ENCODE results near the gene PTGR1.
"Not testable (repeated sequence)": the region's sequence is repeated elsewhere in the genome, so short reads cannot be mapped to it uniquely, and the experiment has no call there.

The PTGR1 gene

DNA sequence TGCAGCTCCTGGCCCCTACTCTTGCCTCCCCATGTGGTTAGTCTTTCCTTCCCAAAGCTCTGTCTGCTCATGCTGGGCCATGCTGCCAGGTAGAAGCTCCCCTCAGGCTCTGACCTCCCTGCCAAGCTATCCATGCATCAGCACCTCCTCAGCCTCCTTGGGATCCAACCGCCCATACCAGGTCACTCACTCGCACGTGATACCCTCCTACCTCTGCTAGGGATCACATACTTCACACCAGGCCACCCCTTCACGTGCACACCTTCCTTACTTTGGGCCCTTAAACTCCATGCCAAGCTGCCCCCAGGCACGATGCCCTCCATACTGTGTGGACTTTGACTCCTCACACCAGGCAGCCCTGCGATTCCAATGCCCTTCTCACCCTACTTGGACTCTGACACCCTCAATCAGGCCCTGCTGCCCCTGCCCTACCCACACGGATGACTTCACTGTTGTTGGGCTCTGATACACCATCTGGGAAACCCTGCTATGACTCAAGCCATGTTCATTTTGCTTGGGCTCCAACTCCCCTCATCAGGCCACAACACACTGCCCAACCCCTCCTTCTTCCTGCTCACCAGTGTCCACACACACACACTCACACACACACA, 40.3 kb downstream of the PTGR1 start:
- Mint-ChIP-seq H3K9me3 (peaks cover 45% of the 10 kb centered on the region), H3K4me3 (no peak overlapping the region), H3K4me1 (no peaks in the 10 kb centered on the region), H3K27me3 (ENCODE audit: low read depth) (no peaks in the 10 kb centered on the region), H3K27ac (no peak overlapping the region), H3K36me3 (ENCODE audit: low read depth) (peaks cover 78% of the 10 kb centered on the region)
- TF ChIP-seq, protein P1, sequence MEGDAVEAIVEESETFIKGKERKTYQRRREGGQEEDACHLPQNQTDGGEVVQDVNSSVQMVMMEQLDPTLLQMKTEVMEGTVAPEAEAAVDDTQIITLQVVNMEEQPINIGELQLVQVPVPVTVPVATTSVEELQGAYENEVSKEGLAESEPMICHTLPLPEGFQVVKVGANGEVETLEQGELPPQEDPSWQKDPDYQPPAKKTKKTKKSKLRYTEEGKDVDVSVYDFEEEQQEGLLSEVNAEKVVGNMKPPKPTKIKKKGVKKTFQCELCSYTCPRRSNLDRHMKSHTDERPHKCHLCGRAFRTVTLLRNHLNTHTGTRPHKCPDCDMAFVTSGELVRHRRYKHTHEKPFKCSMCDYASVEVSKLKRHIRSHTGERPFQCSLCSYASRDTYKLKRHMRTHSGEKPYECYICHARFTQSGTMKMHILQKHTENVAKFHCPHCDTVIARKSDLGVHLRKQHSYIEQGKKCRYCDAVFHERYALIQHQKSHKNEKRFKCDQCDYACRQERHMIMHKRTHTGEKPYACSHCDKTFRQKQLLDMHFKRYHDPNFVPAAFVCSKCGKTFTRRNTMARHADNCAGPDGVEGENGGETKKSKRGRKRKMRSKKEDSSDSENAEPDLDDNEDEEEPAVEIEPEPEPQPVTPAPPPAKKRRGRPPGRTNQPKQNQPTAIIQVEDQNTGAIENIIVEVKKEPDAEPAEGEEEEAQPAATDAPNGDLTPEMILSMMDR (IDR thresholded peaks at IDR 0.05; ENCODE audit: unreplicated experiment in 3 of 3), result no peak

DNA sequence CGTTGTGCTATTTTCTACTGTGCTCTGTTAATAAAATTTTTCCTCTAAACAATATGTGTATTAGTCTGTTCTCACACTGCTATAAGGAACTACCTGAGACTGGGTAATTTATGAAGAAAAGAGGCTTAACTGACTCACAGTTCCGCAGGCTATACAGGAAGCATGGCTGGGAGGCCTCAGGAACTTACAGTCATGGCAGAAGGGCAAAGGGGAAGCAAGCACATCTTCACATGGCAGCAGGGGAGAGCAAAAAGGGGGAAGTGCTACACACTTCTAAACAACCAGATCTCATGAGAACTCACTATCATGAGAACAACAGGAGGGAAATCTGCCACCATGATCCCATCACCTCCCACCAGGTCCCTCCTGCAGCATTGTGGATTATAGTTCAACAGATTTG, 44.0 kb downstream of the PTGR1 start:
- not testable (repeated sequence) for H3K4me1 Mint-ChIP-seq; H3K4me3 Mint-ChIP-seq; H3K27me3 Mint-ChIP-seq (ENCODE audit: low read depth); H3K27ac Mint-ChIP-seq
- peaks cover 81% of the 10 kb centered on the region for H3K36me3 Mint-ChIP-seq (ENCODE audit: low read depth)
- peaks cover 59% of the 10 kb centered on the region for H3K9me3 Mint-ChIP-seq

DNA sequence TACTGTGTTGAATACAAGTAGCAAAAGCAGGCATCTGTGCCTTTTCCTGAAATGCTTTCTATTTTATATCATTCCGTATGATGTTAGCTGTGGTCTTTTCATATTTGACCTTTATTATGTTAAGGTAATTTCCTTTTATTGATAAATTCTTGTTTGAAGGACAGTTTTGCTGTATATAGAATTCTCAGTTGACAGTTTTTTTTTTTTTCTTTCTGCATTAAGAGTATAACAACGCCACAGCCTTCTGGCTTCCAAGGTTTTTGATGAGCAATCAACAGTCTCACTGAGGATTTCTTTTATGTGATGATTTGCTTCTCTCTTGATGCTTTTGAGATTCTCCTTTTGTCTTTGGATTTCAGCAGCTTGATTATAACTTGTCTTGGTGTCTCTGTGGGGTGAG, 50.8 kb downstream of the PTGR1 start:
- Mint-ChIP-seq H3K27ac (no peak overlapping the region), H3K4me3 (no peak overlapping the region), H3K9me3 (peaks cover 69% of the 10 kb centered on the region), H3K27me3 (ENCODE audit: low read depth) (no peaks in the 10 kb centered on the region), H3K4me1 (no peaks in the 10 kb centered on the region), H3K36me3 (ENCODE audit: low read depth) (peaks cover 92% of the 10 kb centered on the region)
- TF ChIP-seq, protein P1 (IDR thresholded peaks at IDR 0.05; ENCODE audit: unreplicated experiment in 3 of 3), result no peak

DNA sequence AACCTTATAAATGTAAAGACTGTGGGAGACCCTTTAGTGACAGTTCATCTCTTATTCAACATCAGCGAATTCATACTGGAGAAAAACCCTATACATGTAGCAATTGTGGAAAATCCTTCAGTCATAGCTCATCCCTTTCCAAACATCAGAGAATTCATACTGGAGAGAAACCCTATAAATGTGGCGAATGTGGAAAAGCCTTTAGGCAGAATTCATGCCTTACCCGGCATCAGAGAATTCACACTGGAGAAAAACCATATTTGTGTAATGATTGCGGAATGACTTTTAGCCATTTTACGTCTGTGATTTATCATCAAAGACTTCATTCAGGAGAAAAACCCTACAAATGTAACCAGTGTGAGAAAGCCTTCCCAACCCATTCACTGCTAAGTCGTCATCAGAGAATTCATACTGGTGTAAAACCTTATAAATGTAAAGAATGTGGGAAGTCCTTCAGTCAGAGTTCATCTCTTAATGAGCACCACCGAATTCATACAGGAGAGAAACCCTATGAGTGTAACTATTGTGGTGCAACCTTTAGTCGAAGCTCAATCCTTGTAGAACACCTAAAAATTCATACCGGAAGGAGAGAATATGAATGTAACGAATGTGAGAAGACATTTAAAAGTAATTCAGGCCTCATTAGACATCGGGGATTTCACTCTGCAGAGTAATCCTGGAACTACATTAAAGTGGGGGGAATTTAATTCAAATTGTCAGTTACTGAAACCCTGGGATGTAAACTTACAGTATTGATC, 56.8 kb downstream of the PTGR1 start:
- no peaks in the 10 kb centered on the region for H3K4me1 Mint-ChIP-seq
- TF ChIP-seq, protein P1 (IDR thresholded peaks at IDR 0.05; ENCODE audit: unreplicated experiment in 3 of 3), result no peak
- peaks cover 96% of the 10 kb centered on the region for H3K36me3 Mint-ChIP-seq (ENCODE audit: low read depth)
- H3K9me3 Mint-ChIP-seq, result peaks cover 78% of the 10 kb centered on the region
- H3K27me3 Mint-ChIP-seq (ENCODE audit: low read depth), result no peaks in the 10 kb centered on the region
- H3K27ac Mint-ChIP-seq, result no peak overlapping the region
- H3K4me3 Mint-ChIP-seq, result no peak overlapping the region

DNA sequence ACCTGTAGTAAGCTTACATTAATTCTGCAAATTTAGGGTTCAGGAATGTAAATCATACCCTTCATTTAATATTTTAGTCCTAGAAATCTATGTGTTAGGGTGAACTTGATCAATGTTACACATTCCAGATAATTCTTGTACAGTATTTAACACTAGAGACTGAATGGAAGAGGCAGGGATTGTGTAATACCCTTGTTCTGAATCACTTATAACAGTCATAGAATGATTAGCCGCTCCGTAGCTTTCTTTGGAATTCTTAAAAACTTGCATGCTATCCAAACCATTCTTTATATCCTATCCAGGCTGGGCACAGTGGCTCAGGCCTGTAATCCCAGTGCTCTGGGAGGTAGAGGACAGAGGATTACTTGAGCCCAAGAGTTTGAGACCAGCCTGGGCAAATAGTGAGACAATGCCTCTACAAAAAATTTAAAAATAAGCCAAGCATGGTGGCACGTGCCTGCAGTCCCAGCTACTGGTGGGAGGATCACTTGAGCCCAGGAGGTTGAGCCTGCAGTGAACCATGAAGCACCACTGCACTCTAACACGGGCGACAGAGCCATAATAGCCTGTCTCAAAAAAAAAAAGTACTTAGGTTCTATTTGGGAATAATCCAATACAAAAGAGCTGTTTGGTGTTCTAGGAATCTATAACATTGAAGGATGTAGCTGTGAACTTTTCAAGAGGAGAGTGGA, 66.2 kb downstream of the PTGR1 start:
- no peaks in the 10 kb centered on the region for H3K27me3 Mint-ChIP-seq (ENCODE audit: low read depth)
- no peaks in the 10 kb centered on the region for H3K4me1 Mint-ChIP-seq
- TF ChIP-seq, protein P1 (IDR thresholded peaks at IDR 0.05; ENCODE audit: unreplicated experiment in 3 of 3), result no peak
- no peak overlapping the region for H3K27ac Mint-ChIP-seq
- H3K4me3 Mint-ChIP-seq, result no peak overlapping the region
- H3K36me3 Mint-ChIP-seq (ENCODE audit: low read depth), result peaks cover 80% of the 10 kb centered on the region
- H3K9me3 Mint-ChIP-seq, result peaks cover 35% of the 10 kb centered on the region

DNA sequence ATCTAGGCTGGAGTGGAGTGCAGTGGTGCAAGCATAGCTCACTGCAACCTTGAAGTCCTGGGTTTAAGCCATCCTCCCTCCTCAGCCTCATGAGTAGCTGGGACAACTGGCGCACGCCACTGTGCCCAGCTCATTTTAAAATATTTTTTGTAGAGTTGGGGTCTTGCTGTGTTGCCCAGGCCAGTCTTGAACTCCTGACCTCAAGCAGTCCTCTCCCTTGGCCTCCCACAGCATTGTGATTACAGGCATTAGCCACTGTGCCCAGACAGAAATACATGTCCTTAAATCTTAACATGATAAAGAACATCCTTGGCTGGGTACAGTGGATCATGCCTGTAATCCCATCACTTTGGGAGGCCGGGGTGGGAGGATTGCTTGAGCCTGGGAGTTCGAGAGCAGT, 67.7 kb downstream of the PTGR1 start:
- TF ChIP-seq, protein P1 (IDR thresholded peaks at IDR 0.05; ENCODE audit: unreplicated experiment in 3 of 3), result no peak
- H3K4me3 Mint-ChIP-seq, result no peak overlapping the region

More for the DNA sequence above, 67.7 kb downstream of the PTGR1 start:
- H3K4me1 Mint-ChIP-seq, result no peaks in the 10 kb centered on the region
- peaks cover 30% of the 10 kb centered on the region for H3K9me3 Mint-ChIP-seq
- H3K27me3 Mint-ChIP-seq (ENCODE audit: low read depth), result no peaks in the 10 kb centered on the region
- H3K27ac Mint-ChIP-seq, result no peak overlapping the region
- H3K36me3 Mint-ChIP-seq (ENCODE audit: low read depth), result peaks cover 71% of the 10 kb centered on the region
